Measurements from ENCODE around the gene CNPY1.

CNPY1 gene

DNA sequence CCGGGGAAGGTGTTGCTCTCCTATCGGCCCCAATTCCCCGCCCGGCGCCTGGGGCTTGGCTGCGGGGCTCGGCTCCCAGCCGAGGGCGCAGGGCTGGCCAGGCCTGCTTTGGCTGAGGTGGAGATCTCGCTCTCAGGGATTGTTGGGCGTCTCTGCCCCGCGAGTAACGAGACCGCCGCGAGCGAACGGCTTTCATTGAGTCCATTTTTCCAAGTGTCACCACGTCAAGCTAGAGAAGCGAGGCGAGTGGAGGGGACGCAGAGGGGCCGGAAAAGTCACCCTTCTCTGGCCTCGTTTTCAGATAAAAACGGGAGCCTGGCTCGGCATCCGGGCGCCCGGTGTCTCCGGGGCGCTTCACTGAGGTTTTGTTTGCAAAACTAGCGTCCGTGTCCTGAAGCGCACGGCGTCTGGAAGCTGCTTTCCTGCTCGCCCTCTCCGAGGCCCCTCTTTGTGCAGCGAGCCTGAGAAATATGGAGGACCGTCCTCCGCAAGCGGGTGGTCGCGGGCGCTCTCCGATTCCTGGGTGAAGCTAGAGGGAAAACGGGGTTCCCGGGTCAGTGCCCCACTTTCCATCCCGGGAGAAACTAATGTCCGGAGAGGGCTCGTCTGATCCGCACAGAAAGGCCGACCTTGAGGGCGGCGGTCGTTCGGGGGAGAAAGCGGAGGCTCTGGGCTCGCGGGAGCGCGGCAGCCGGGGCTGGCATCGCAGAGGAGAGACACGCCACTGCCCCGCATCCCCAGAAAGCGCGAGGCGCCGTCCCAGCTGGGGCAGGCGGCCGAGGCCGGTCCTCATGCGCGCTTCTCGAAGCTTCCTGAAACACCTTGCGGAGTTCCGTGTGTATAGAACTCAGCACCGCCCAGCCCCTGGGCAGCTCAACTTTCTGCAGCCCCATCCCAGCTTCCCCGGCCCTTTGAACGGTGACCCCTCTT lies 91.9 kb downstream of the CNPY1 start:
- no peak for DNase-seq (ENCODE audit: low read depth)

DNA sequence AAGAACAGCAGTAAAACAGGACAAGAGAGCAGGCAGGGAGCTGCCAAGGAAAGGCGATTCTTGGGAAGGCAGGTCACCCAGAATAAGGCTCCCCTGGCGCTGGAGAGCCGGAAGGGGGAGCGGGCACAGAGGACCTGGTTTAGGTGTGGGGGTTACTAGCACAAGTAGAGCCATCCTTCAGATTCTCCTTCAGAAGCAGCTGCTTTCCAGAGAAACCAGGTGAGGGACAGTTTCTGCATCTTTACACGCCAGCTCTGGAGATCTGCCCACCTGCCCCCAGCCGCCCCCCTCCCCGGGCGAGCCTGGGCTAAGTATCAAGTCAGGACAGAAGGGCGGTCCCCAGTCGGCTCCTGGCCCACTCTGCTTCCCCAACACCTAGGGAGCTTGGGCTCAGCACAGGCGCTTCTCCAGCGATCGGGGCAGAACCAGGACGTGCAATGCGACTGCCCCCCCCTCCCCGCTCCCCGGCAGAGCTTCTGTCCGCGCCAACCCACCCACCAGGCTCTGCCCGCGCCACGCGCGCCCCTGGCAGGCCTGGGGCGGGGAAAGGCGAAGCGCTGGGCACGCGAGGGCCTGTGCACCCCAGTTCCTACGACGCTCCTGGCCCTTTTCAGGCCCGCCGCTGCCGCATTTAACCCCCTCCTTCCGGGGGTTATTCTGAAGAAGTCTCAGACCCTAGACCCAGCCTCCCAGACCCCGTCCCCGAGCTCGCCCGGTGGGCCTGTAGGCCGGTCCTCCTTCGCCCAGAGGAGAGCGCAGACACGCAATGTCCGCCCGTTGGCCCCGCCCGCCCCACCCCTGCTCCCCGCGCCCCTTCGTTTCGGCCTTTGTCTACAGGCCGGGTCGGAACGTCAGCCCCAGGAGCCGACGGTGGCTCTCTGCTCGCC lies 92.8 kb downstream of the CNPY1 start:
- no peak for DNase-seq (ENCODE audit: low read depth)

DNA sequence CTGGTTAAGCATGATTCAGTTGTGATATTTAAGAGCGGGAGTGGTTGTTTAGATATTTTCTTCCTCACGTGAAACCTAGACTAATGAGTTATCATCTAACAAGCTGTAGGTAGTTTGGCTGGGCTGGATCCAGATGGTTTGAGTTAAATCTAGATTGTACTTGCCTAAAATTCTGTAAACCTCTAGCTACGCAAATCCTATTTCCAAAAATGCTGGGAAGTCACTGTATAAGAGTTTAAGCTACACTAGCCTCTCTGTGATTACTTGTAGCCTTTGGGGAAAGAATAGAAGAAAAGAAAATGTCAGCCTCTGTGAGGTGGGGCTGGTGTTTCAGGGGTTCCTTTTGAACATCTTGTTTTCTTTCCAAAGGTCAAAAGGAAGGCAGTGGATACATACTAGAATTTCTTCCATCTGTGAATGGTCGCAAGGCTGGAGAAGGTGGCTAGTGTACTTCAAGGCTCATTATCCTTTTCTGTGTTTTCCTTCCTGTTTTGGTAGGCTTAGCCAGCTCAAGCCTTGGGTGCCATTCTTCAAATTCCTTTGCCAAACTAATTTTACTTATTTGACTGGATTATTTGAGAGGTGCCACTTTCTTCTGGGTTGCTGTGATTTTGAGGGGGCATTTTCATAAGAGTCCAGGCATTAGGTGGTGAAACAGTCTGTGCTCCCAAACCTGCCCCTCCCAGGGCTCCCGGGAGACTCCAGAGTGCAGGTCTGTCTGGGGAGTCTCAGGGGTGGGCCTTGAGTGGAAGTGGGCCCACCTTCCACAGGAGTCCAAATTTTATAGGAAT lies 93.7 kb downstream of the CNPY1 start:
- DNase-seq (ENCODE audit: low read depth), result no peak

DNA sequence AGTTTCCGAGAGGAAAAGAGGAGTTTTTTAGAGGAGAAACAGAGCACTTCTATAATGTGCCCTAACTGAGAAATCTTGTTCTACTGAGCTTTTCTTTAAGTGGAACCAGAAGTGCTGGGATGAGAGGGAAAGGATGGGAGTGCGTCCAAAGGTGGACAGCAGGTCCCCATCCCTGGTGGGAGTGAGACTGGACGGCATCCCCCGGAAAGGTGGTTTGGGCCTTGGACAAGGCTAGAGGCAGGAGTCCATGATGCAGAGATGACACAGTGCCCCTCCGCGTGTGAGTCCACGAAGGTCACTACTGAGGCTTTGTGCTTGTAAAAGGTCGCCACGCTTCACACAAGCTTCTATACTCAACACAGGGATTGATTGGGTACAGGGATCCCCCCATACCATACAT lies 94.5 kb downstream of the CNPY1 start:
- no peak for DNase-seq (ENCODE audit: low read depth)

Data from CMK (cell line).